Uterus (tissue), 2 donors: ENCODE results near the gene PPP1R3D.

Source experiments
- POLR2A ChIP-seq, 2 donors: fragments of 450-650 bp; IDR thresholded peaks; one replicate each; pipeline ENCODE4 v1.6.1; 2016; ENCODE audit warnings: antibody characterized with exemption in 2 of 2, mild to moderate bottlenecking in 1 of 2, moderate library complexity in 1 of 2
- TF ChIP-seq, protein P1 (sequence below), 4 experiments: fragments of 200-600 bp in 2 of 4; fragments of 450-650 bp in 2 of 4; sonication (generic) in 2 of 4; IDR thresholded peaks; one replicate each; pipeline ENCODE4 v1.5.1; 2016 to 2019; ENCODE audit warnings: antibody characterized with exemption in 4 of 4, mild to moderate bottlenecking in 2 of 4, moderate library complexity in 1 of 4

DNA sequence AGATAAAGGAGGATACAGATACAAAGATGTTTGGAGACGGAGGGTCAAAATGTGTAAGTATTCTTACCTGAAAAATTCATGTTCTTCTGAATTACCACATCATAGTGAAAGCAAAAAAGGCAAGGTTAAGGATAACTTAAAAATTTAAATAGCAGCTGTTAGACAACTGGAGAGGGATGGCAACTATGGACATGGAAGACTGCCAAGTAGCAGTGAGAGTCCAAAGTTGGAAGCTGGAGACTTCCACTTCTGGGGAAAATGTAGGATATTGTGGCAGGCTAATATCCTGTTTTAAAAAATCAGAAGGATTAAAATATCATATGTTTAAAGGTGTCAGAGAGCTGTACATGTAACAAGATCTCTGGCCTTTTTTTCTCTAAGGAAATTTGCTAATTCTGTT, 36.5 kb downstream of the PPP1R3D start:
- TF ChIP-seq, protein P1, sequence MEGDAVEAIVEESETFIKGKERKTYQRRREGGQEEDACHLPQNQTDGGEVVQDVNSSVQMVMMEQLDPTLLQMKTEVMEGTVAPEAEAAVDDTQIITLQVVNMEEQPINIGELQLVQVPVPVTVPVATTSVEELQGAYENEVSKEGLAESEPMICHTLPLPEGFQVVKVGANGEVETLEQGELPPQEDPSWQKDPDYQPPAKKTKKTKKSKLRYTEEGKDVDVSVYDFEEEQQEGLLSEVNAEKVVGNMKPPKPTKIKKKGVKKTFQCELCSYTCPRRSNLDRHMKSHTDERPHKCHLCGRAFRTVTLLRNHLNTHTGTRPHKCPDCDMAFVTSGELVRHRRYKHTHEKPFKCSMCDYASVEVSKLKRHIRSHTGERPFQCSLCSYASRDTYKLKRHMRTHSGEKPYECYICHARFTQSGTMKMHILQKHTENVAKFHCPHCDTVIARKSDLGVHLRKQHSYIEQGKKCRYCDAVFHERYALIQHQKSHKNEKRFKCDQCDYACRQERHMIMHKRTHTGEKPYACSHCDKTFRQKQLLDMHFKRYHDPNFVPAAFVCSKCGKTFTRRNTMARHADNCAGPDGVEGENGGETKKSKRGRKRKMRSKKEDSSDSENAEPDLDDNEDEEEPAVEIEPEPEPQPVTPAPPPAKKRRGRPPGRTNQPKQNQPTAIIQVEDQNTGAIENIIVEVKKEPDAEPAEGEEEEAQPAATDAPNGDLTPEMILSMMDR (IDR thresholded peaks at IDR 0.05) = no peak
- no peak for TF ChIP-seq POLR2A (IDR thresholded peaks at IDR 0.05)
